ENCODE data around the gene FBXO15.

Gene FBXO15

GRCh38 chr18:74063023-74063422 is 84.6 kb downstream of the FBXO15 start:
- no peaks in the 10 kb centered on the region for H3K79me2 ChIP-seq (ENCODE audit: control insufficient read depth, insufficient read depth, low read length, unreplicated experiment)
- H3K27me3 ChIP-seq (ENCODE audit: insufficient read depth, low read length), result peaks cover 62% of the 10 kb centered on the region
- H2AFZ ChIP-seq (ENCODE audit: low read length, unreplicated experiment), result no peak overlapping the region
- no peak overlapping the region for H3K27ac ChIP-seq (ENCODE audit: low read depth, low read length)
- H3K4me3 ChIP-seq (ENCODE audit: low read depth, low read length), result no peak overlapping the region
- no peaks in the 10 kb centered on the region for H3K36me3 ChIP-seq (ENCODE audit: insufficient read depth, low read length)
- no peaks in the 10 kb centered on the region for H3K4me1 ChIP-seq (ENCODE audit: control insufficient read depth, insufficient read depth, low read length, unreplicated experiment)

- H3K4me1 ChIP-seq (ENCODE audit: control insufficient read depth, insufficient read depth, low read length, unreplicated experiment), result no peaks in the 10 kb centered on the region
- H3K36me3 ChIP-seq (ENCODE audit: insufficient read depth, low read length), result no peaks in the 10 kb centered on the region
- no peak overlapping the region for H2AFZ ChIP-seq (ENCODE audit: low read length, unreplicated experiment)
- H3K27me3 ChIP-seq (ENCODE audit: insufficient read depth, low read length), result peaks cover 56% of the 10 kb centered on the region
- no peaks in the 10 kb centered on the region for H3K79me2 ChIP-seq (ENCODE audit: control insufficient read depth, insufficient read depth, low read length, unreplicated experiment)
- H3K4me3 ChIP-seq (ENCODE audit: low read depth, low read length), result no peak overlapping the region
- no peak overlapping the region for H3K27ac ChIP-seq (ENCODE audit: low read depth, low read length)
These were observed 85.6 kb downstream of the FBXO15 start for GRCh38 chr18:74062037-74062436.

- peaks cover 47% of the 10 kb centered on the region for H3K27me3 ChIP-seq (ENCODE audit: insufficient read depth, low read length)
- H2AFZ ChIP-seq (ENCODE audit: low read length, unreplicated experiment), result no peak overlapping the region
- H3K79me2 ChIP-seq (ENCODE audit: control insufficient read depth, insufficient read depth, low read length, unreplicated experiment), result no peaks in the 10 kb centered on the region
- H3K36me3 ChIP-seq (ENCODE audit: insufficient read depth, low read length), result no peaks in the 10 kb centered on the region
- no peak overlapping the region for H3K27ac ChIP-seq (ENCODE audit: low read depth, low read length)
- no peaks in the 10 kb centered on the region for H3K4me1 ChIP-seq (ENCODE audit: control insufficient read depth, insufficient read depth, low read length, unreplicated experiment)
- no peak overlapping the region for H3K4me3 ChIP-seq (ENCODE audit: low read depth, low read length)
These were observed 87.1 kb downstream of the FBXO15 start for GRCh38 chr18:74060579-74060978.

GRCh38 chr18:74050807-74051206 is 96.8 kb downstream of the FBXO15 start:
- peaks cover 42% of the 10 kb centered on the region for H3K27me3 ChIP-seq (ENCODE audit: insufficient read depth, low read length)
- H3K27ac ChIP-seq (ENCODE audit: low read depth, low read length), result no peak overlapping the region

GRCh38 chr18:74040459-74041332 is 106.9 kb downstream of the FBXO15 start:
- H2AFZ ChIP-seq (ENCODE audit: low read length, unreplicated experiment), result no peak overlapping the region
- no peaks in the 10 kb centered on the region for H3K36me3 ChIP-seq (ENCODE audit: insufficient read depth, low read length)

More at GRCh38 chr18:74050807-74051206, 96.8 kb downstream of the FBXO15 start:
- Histone ChIP-seq H3K36me3 (ENCODE audit: insufficient read depth, low read length) (no peaks in the 10 kb centered on the region), H3K4me1 (ENCODE audit: control insufficient read depth, insufficient read depth, low read length, unreplicated experiment) (no peaks in the 10 kb centered on the region), H3K79me2 (ENCODE audit: control insufficient read depth, insufficient read depth, low read length, unreplicated experiment) (no peaks in the 10 kb centered on the region), H2AFZ (ENCODE audit: low read length, unreplicated experiment) (no peak overlapping the region), H3K4me3 (ENCODE audit: low read depth, low read length) (no peak overlapping the region)

GRCh38 chr18:74040008-74040407 is 107.6 kb downstream of the FBXO15 start:
- no peaks in the 10 kb centered on the region for H3K36me3 ChIP-seq (ENCODE audit: insufficient read depth, low read length)
- H3K4me1 ChIP-seq (ENCODE audit: control insufficient read depth, insufficient read depth, low read length, unreplicated experiment), result no peaks in the 10 kb centered on the region
- H2AFZ ChIP-seq (ENCODE audit: low read length, unreplicated experiment), result no peak overlapping the region
- no peak overlapping the region for H3K4me3 ChIP-seq (ENCODE audit: low read depth, low read length)
- no peaks in the 10 kb centered on the region for H3K79me2 ChIP-seq (ENCODE audit: control insufficient read depth, insufficient read depth, low read length, unreplicated experiment)
- peaks cover 8% of the 10 kb centered on the region; the same call in 1 of the 2 replicates for H3K27me3 ChIP-seq (ENCODE audit: insufficient read depth, low read length)
- no peak overlapping the region for H3K27ac ChIP-seq (ENCODE audit: low read depth, low read length)

More at GRCh38 chr18:74040459-74041332, 106.9 kb downstream of the FBXO15 start:
- Histone ChIP-seq H3K27ac (ENCODE audit: low read depth, low read length) (no peak overlapping the region), H3K27me3 (ENCODE audit: insufficient read depth, low read length) (peaks cover 7% of the 10 kb centered on the region; the same call in 1 of the 2 replicates), H3K4me3 (ENCODE audit: low read depth, low read length) (no peak overlapping the region), H3K79me2 (ENCODE audit: control insufficient read depth, insufficient read depth, low read length, unreplicated experiment) (no peaks in the 10 kb centered on the region), H3K4me1 (ENCODE audit: control insufficient read depth, insufficient read depth, low read length, unreplicated experiment) (no peaks in the 10 kb centered on the region)

- no peaks in the 10 kb centered on the region for H3K36me3 ChIP-seq (ENCODE audit: insufficient read depth, low read length)
- H3K4me3 ChIP-seq (ENCODE audit: low read depth, low read length), result no peak overlapping the region
- no peaks in the 10 kb centered on the region for H3K4me1 ChIP-seq (ENCODE audit: control insufficient read depth, insufficient read depth, low read length, unreplicated experiment)
- H3K27ac ChIP-seq (ENCODE audit: low read depth, low read length), result no peak overlapping the region
- peaks cover 17% of the 10 kb centered on the region; the same call in 1 of the 2 replicates for H3K27me3 ChIP-seq (ENCODE audit: insufficient read depth, low read length)
- H3K79me2 ChIP-seq (ENCODE audit: control insufficient read depth, insufficient read depth, low read length, unreplicated experiment), result no peaks in the 10 kb centered on the region
- no peak overlapping the region for H2AFZ ChIP-seq (ENCODE audit: low read length, unreplicated experiment)
These were observed 118.5 kb downstream of the FBXO15 start for GRCh38 chr18:74029161-74029560.
